ENCODE measurements around the gene PKIB.
"Not testable (repeated sequence)": the region's sequence is repeated elsewhere in the genome, so short reads cannot be mapped to it uniquely, and the experiment has no call there.

The PKIB gene

GRCh38 chr6:122747573-122747972, 137.4 kb downstream of the PKIB start:
- no peak for DNase-seq (ENCODE audit: low spot score)

- not testable (repeated sequence) for DNase-seq (ENCODE audit: low spot score)
Observed at GRCh38 chr6:122748945-122749344, 138.7 kb downstream of the PKIB start.

GRCh38 chr6:122749451-122750050, 139.3 kb downstream of the PKIB start:
- no peak for DNase-seq (ENCODE audit: low spot score)

- DNase-seq (ENCODE audit: low spot score), result no peak
Observed at GRCh38 chr6:122751326-122751725, 141.1 kb downstream of the PKIB start.

GRCh38 chr6:122752459-122752858, 142.3 kb downstream of the PKIB start:
- no peak for DNase-seq (ENCODE audit: low spot score)

- no peak for DNase-seq (ENCODE audit: low spot score)
Observed at GRCh38 chr6:122753000-122753687, 142.9 kb downstream of the PKIB start.

GRCh38 chr6:122753688-122754056, 143.5 kb downstream of the PKIB start:
- DNase-seq (ENCODE audit: low spot score), result no peak

- DNase-seq (ENCODE audit: low spot score), result no peak
Observed at GRCh38 chr6:122754191-122754731, 144.1 kb downstream of the PKIB start.

GRCh38 chr6:122755901-122756300, 145.7 kb downstream of the PKIB start:
- DNase-seq (ENCODE audit: low spot score), result peak; percentile 42

- no peak for DNase-seq (ENCODE audit: low spot score)
Observed at GRCh38 chr6:122758927-122759334, 148.7 kb downstream of the PKIB start.

- no peak for DNase-seq (ENCODE audit: low spot score)
Observed at GRCh38 chr6:122760330-122760729, 150.1 kb downstream of the PKIB start.

GRCh38 chr6:122766256-122766655, 156.1 kb downstream of the PKIB start:
- no peak for DNase-seq (ENCODE audit: low spot score)

GRCh38 chr6:122770835-122771601, 160.8 kb downstream of the PKIB start:
- peak; percentile 50 for DNase-seq (ENCODE audit: low spot score)

GRCh38 chr6:122772724-122773415, 162.7 kb downstream of the PKIB start:
- no peak for DNase-seq (ENCODE audit: low spot score)
